ENCODE measurements around the gene GYS1. TPM values are rescaled to one million over a fixed set of nuclear protein-coding genes. Genes with fewer than 3 reads are reported as not detected.
A peak's percentile ranks its signal among the peaks of the same experiment; 100 is the strongest.
"Not testable (repeated sequence)": the region's sequence is repeated elsewhere in the genome, so short reads cannot be mapped to it uniquely, and the experiment has no call there.

Gene GYS1
- polyA plus RNA-seq (ENCODE audit: insufficient read length in 3 of 3): 10 to 100 TPM; 35.6 to 38.8 (median 36.1) TPM

DNA sequence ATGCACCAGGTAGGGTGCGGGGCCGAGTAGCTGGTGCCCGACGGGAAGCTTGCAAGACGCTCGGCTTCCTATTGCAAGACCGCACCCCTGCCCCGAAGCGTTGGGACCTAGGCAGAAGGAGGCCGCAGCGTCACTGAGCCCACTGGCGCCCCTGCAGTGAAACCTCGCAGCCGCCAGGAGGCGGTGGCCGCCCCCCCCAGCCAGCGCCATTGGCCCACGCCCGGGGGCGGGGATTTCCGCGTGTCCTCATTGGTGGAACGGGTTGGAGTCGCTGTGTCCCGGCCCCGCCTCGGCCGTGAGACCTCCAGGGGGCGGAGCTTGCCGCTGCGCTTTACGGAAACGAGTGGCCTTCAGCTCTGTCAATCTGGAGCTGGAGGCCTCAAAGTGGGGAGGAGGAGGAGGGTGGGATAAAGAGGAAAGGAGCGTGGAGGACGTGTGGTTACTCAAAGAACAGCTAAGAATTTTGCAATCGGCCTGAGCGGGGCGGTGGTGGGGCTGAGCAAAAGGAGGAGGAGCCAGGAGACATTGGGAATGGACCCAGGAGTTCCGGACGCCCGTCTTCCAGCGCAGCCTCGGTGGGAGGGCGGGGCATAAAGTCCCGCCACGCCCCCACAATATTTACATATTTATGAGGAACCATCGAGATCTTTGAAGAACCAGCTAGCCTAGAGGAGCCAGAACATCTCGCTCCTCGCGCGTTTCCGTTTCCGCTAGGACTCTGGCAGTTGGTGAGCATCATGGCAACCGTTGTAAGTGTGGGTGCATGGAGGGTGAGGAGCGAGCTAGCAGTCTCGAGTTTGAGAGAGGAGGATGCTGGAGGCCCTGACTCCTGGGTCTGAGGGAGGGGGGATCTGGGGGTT is at the start of gene GYS1, which contains the start of gene RUVBL2:
GYS1 (minus strand) TSS at position 135 of the 860 bp plus-strand sequence. CDS start 197 bp downstream, outside the sequence.
RUVBL2 (plus strand) TSS at position 713 of the 860 bp plus-strand sequence; CDS start at position 738, 25 bp downstream.
- peak; percentile 96 to 100 (median 98) for DNase-seq (ENCODE audit: low read depth in 3 of 3, low spot score in 2 of 3)

GRCh38 chr19:49042666-49043065 is 49.6 kb upstream of the GYS1 start:
- not testable (repeated sequence) for DNase-seq (ENCODE audit: low read depth in 3 of 3, low spot score in 2 of 3)

- no peak for DNase-seq (ENCODE audit: low read depth in 3 of 3, low spot score in 2 of 3)
Observed at GRCh38 chr19:49042177-49042576, 49.1 kb upstream of the GYS1 start.

GRCh38 chr19:49039736-49040135 is 46.6 kb upstream of the GYS1 start:
- DNase-seq (ENCODE audit: low read depth in 3 of 3, low spot score in 2 of 3): not testable (repeated sequence)

DNA sequence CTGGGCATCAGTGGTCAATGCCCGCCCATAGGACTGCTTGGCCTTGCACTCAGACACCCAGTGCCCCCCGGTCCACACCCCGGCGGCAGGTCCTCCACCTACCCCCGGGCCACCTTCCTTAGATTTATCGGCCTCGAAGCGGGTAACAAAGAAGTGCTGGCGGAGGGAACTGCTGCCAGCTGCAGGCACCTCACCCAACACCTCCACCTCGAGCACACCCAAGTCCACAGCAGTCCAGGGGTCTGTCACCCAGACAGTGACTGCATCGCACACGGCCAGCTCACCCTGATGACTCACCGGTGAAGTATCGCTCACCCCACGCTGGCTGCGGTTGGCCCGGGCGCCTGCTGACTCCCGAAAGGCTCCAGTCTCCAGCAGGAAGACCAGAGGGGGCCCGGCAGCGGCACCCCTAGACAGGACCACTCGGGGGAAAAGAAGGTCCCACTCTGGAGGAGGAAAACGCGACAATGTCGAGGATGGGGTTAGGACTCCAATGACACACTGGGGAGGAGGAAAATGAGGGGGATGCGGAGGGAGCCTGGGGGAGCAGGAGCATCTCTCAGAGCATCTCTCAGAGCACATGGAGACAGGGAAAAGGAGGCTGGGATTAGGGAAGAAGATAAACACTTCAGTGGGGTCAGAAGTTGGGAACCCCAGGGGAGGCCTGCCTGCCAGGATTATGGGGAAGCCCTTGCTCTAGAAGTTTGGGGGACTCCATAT is 45.6 kb upstream of the GYS1 start:
- DNase-seq (ENCODE audit: low read depth in 3 of 3, low spot score in 2 of 3): not testable (repeated sequence)

DNA sequence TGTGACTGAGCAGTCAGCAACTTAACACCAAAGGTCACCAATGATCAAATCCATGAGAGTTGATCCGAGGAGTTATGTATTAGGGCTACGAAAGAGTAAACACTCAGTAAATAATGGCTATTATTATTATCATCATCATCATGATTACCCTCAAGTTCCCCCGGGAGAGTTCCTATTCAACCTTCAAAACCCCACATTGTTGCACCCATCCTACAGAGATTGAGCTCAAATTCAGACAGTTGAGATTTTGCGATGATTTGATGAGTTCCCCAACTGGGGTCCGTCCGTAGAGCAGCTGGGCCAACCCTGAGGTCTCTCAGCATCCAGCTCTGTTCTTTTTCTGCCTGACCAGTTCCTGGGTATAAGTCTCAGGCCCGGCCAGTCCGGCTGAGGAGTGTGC is 45.0 kb upstream of the GYS1 start:
- DNase-seq (ENCODE audit: low read depth in 3 of 3, low spot score in 2 of 3): not testable (repeated sequence)

DNA sequence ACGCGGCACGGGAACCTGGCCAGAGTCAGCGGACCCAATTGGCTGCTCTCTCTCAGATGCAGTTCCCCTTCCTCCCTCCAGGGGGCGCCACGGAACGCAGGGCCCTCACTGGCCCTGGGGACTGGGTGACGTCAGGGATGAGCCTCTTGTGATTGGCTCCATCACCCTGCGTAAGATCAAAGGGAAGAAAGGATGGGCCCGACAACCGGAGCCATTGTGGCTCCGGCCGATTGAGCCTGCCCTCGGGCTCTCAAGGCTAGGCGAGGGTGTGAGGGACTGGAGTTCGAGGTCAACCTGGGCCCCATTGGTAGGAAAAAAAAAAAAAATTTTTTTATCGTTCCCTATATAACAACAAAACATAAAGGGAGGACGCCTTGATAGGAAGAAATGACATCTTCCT is 43.7 kb upstream of the GYS1 start, which contains the start of gene CGB1:
CGB1 (minus strand) TSS at position 81 of the 400 bp plus-strand sequence. CDS start 184 bp downstream, outside the sequence.
- DNase-seq (ENCODE audit: low read depth in 3 of 3, low spot score in 2 of 3): not testable (repeated sequence)

DNA sequence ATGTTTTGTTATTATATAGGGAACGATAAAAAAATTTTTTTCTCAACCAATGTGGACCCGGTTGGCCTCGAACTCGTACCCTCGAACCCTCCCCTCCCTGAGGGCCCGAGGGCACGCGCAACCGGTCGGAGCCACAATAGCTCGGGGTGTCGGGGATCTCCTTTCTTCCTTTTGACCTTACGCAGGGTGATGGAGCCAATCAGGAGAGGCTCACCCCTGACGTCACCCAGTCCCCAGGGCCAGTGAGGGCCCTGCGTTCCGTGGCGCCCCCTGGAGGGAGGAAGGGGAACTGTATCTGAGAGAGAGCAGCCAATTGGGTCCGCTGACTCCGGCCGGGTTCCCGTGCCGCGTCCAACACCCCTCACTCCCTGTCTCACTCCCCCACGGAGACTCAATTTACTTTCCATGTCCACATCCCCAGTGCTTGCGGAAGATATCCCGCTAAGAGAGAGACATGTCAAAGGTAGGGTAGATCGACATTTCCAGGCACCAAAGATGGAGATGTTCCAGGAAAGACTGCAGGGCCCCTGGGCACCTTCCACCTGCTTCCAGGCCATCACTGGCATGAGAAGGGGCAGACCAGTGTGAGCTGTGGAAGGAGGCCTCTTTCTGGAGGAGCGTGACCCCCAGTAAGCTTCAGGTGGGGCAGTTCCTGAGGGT is 38.7 kb upstream of the GYS1 start, which contains the start of gene CGB2:
CGB2 (plus strand) TSS at position 249 of the 660 bp plus-strand sequence; CDS start at position 455, 206 bp downstream.
- DNase-seq (ENCODE audit: low read depth in 3 of 3, low spot score in 2 of 3): not testable (repeated sequence)

- DNase-seq (ENCODE audit: low read depth in 3 of 3, low spot score in 2 of 3): not testable (repeated sequence)
Observed at GRCh38 chr19:49030323-49030722, 37.2 kb upstream of the GYS1 start.

GRCh38 chr19:49029749-49030148 is 36.6 kb upstream of the GYS1 start:
- not testable (repeated sequence) for DNase-seq (ENCODE audit: low read depth in 3 of 3, low spot score in 2 of 3)

DNA sequence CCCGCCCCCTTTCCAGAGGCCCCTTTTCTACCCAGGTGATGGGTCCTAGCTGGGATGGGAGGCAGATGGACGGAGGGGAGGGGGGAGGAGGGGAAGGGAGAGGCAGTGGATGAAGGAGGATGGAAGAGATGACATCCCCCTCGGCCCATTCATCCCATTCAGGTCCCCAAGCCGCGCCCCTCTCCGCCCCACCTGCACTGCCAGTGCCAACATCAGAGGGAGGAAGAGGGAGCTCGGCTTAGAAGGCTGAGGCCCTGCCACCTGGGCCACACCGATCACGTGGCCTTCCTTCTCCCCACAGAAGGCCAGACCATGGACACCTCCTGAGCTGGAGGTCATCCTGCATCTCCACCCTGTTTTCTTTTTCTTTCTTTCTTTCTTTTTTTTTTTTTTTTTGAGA is 35.6 kb upstream of the GYS1 start:
- DNase-seq (ENCODE audit: low read depth in 3 of 3, low spot score in 2 of 3): not testable (repeated sequence)

- DNase-seq (ENCODE audit: low read depth in 3 of 3, low spot score in 2 of 3): not testable (repeated sequence)
Observed at GRCh38 chr19:49025599-49025998, 32.5 kb upstream of the GYS1 start.

GRCh38 chr19:49025088-49025487 is 32.0 kb upstream of the GYS1 start:
- not testable (repeated sequence) for DNase-seq (ENCODE audit: low read depth in 3 of 3, low spot score in 2 of 3)

- DNase-seq (ENCODE audit: low read depth in 3 of 3, low spot score in 2 of 3): not testable (repeated sequence)
Observed at GRCh38 chr19:49024233-49024632, 31.1 kb upstream of the GYS1 start, which contains the start of gene CGB3. CGB3 (minus strand) TSS chr19:49024333; CDS start chr19:49023971, 362 bp downstream.

- DNase-seq (ENCODE audit: low read depth in 3 of 3, low spot score in 2 of 3): no peak
Observed at GRCh38 chr19:49022116-49022515, 29.0 kb upstream of the GYS1 start.

DNA sequence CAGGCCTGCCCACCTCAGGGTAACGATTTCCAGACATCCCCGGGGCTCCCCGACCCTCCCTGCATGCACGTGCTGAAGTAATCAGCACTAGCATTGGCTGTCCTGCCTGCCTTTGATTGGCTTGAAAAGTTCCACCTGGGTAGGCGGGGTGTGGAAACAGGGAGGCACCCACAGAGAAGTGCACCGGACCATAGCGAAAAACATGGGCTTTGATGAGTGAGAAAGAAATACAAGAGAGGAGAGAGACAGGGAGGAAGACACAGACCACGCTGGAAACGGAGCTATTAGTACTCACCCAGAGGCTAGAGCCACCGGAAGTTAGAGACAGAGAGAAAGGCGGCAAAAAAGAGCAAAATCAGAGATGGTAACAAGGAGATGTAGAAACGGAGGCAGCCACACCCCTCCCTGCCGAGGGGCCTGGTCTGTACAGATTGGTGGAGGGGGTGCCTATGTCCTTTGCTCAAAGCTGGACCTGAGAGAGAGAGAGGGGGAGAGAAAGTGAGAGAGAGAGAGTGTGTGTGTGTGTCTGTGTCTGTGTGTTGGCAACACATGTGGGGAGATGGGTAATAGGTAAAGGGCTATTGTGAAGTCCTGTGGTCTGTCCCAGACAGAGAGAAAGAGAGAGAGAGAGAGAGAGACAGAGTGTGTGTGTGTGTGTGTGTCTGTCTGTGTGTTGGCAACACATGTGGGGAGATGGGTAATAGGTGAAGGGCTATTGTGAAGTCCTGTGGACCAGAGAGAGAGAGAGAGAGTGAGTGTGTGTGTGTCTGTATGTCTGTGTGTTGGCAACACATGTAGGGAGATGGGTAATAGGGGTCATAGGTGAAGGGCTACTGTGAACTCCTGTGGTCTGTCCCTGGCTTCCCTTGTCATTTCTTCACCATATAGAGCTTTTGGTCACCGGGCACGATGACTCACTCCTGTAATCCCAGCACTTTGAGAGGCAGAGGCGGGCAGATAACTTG is 28.1 kb upstream of the GYS1 start:
- no peak for DNase-seq (ENCODE audit: low read depth in 3 of 3, low spot score in 2 of 3)

- no peak for DNase-seq (ENCODE audit: low read depth in 3 of 3, low spot score in 2 of 3)
Observed at GRCh38 chr19:49020342-49020741, 27.2 kb upstream of the GYS1 start.

- DNase-seq (ENCODE audit: low read depth in 3 of 3, low spot score in 2 of 3): no peak
Observed at GRCh38 chr19:49019242-49019932, 26.3 kb upstream of the GYS1 start.

All from right renal cortex interstitium (tissue), 3 donors.